Endothelial cell of umbilical vein (primary cell): ENCODE results near the gene FBXO10.

Source experiments
- MYC ChIP-seq: IDR thresholded peaks from one replicate; pipeline ENCODE4 v1.6.1; 2011; ENCODE audit warnings: mild to moderate bottlenecking, low read depth, low read length
- POLR2AphosphoS5 ChIP-seq: IDR thresholded peaks from 2 replicates; pipeline ENCODE4 v1.6.1; 2012; ENCODE audit warnings: low read depth, mild to moderate bottlenecking, control low read depth, low read length, moderate library complexity; ENCODE audit not compliant: insufficient read depth
- TF ChIP-seq, protein P1 (sequence below), 2 donors: IDR thresholded peaks; 1 replicate in 1 of 2; 2 replicates in 1 of 2; pipeline ENCODE4 v1.5.1; 2011; ENCODE audit warnings: low read length in 2 of 2, mild to moderate bottlenecking in 2 of 2, moderate library complexity in 2 of 2, control low read depth in 1 of 2, inconsistent platforms in 1 of 2, low read depth in 1 of 2; ENCODE audit not compliant: insufficient read depth in 1 of 2; ENCODE audit errors: extremely low read depth in 1 of 2

GRCh38 chr9:37563806-37564513 is 12.2 kb downstream of the FBXO10 start:
- no peak for TF ChIP-seq POLR2AphosphoS5
- TF ChIP-seq, protein P1, sequence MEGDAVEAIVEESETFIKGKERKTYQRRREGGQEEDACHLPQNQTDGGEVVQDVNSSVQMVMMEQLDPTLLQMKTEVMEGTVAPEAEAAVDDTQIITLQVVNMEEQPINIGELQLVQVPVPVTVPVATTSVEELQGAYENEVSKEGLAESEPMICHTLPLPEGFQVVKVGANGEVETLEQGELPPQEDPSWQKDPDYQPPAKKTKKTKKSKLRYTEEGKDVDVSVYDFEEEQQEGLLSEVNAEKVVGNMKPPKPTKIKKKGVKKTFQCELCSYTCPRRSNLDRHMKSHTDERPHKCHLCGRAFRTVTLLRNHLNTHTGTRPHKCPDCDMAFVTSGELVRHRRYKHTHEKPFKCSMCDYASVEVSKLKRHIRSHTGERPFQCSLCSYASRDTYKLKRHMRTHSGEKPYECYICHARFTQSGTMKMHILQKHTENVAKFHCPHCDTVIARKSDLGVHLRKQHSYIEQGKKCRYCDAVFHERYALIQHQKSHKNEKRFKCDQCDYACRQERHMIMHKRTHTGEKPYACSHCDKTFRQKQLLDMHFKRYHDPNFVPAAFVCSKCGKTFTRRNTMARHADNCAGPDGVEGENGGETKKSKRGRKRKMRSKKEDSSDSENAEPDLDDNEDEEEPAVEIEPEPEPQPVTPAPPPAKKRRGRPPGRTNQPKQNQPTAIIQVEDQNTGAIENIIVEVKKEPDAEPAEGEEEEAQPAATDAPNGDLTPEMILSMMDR (IDR thresholded peaks at IDR 0.05; ENCODE audit: extremely low read depth in 1 of 2, insufficient read depth in 1 of 2, low read depth in 1 of 2, low read length in 2 of 2) = no peak
- no peak for TF ChIP-seq MYC
